Nephron progenitor cell (in vitro differentiated cells): ENCODE results near the gene TMEM140.

ENCODE experiments used
- DNase-seq: peaks from one replicate; pipeline ENCODE4 v3.0.0; 2021
- H3K27ac Mint-ChIP-seq: 2 replicates; pipeline ENCODE4 v1.8.0; 2021; ENCODE audit warnings: mild to moderate bottlenecking, moderate library complexity, mixed read lengths
- H3K27me3 Mint-ChIP-seq: 2 replicates; pipeline ENCODE4 v1.8.0; 2021; ENCODE audit warnings: mild to moderate bottlenecking, low read depth, mixed read lengths; ENCODE audit not compliant: poor library complexity
- H3K36me3 Mint-ChIP-seq: 2 replicates; pipeline ENCODE4 v1.8.0; 2021; ENCODE audit warnings: low read depth, mixed read lengths
- H3K4me1 Mint-ChIP-seq: 2 replicates; pipeline ENCODE4 v1.8.0; 2021; ENCODE audit warnings: mixed read lengths
- H3K4me3 Mint-ChIP-seq: 2 replicates; pipeline ENCODE4 v1.8.0; 2021; ENCODE audit warnings: mild to moderate bottlenecking, moderate library complexity, mixed read lengths
- H3K9me3 Mint-ChIP-seq: 2 replicates; pipeline ENCODE4 v1.8.0; 2021; ENCODE audit warnings: mild to moderate bottlenecking, moderate library complexity, mixed read lengths
- CTCF ChIP-seq: fragments of 200-600 bp; sonication (generic); IDR thresholded peaks from 2 replicates; pipeline ENCODE4 v1.5.0; 2021; ENCODE audit warnings: antibody characterized with exemption

The TMEM140 gene

GRCh38 chr7:135201350-135201749, 53.5 kb downstream of the TMEM140 start:
- no peaks in the 10 kb centered on the region for H3K9me3 Mint-ChIP-seq
- H3K36me3 Mint-ChIP-seq: peaks cover 28% of the 10 kb centered on the region
- H3K27me3 Mint-ChIP-seq: no peaks in the 10 kb centered on the region
- H3K4me1 Mint-ChIP-seq: peaks cover 19% of the 10 kb centered on the region
- no peak for DNase-seq
- no peak for TF ChIP-seq CTCF
- no peak overlapping the region for H3K4me3 Mint-ChIP-seq
- H3K27ac Mint-ChIP-seq: no peak overlapping the region

GRCh38 chr7:135204341-135204749, 56.5 kb downstream of the TMEM140 start:
- no peaks in the 10 kb centered on the region for H3K9me3 Mint-ChIP-seq
- peaks cover 18% of the 10 kb centered on the region for H3K36me3 Mint-ChIP-seq
- H3K4me3 Mint-ChIP-seq: no peak overlapping the region
- no peaks in the 10 kb centered on the region for H3K27me3 Mint-ChIP-seq
- TF ChIP-seq CTCF: no peak
- no peak overlapping the region for H3K27ac Mint-ChIP-seq
- DNase-seq: no peak
- peaks cover 35% of the 10 kb centered on the region for H3K4me1 Mint-ChIP-seq

- TF ChIP-seq CTCF: no peak
- no peak for DNase-seq
- Mint-ChIP-seq H3K9me3 (no peaks in the 10 kb centered on the region), H3K36me3 (peaks cover 14% of the 10 kb centered on the region), H3K4me3 (no peak overlapping the region), H3K27me3 (peaks cover 2% of the 10 kb centered on the region), H3K27ac (no peak overlapping the region), H3K4me1 (peaks cover 30% of the 10 kb centered on the region)
Observed at GRCh38 chr7:135204876-135205275, 57.0 kb downstream of the TMEM140 start.

- no peak overlapping the region for H3K4me3 Mint-ChIP-seq
- peaks cover 10% of the 10 kb centered on the region for H3K27me3 Mint-ChIP-seq
- no peak for TF ChIP-seq CTCF
- no peaks in the 10 kb centered on the region for H3K9me3 Mint-ChIP-seq
- DNase-seq: no peak
- peaks cover 25% of the 10 kb centered on the region for H3K4me1 Mint-ChIP-seq
- H3K36me3 Mint-ChIP-seq: peaks cover 14% of the 10 kb centered on the region
- no peak overlapping the region for H3K27ac Mint-ChIP-seq
Observed at GRCh38 chr7:135205850-135206249, 58.0 kb downstream of the TMEM140 start.

GRCh38 chr7:135206941-135207391, 59.1 kb downstream of the TMEM140 start:
- Mint-ChIP-seq H3K9me3 (no peaks in the 10 kb centered on the region), H3K36me3 (peaks cover 14% of the 10 kb centered on the region), H3K27me3 (peaks cover 10% of the 10 kb centered on the region), H3K4me1 (peaks cover 24% of the 10 kb centered on the region), H3K27ac (peak overlapping the region; percentile 30), H3K4me3 (no peak overlapping the region)
- no peak for DNase-seq
- TF ChIP-seq CTCF: no peak

GRCh38 chr7:135207406-135208101, 59.7 kb downstream of the TMEM140 start:
- H3K4me1 Mint-ChIP-seq: peaks cover 25% of the 10 kb centered on the region
- H3K27me3 Mint-ChIP-seq: peaks cover 10% of the 10 kb centered on the region
- no peak for TF ChIP-seq CTCF
- no peak for DNase-seq
- H3K9me3 Mint-ChIP-seq: no peaks in the 10 kb centered on the region
- no peak overlapping the region for H3K4me3 Mint-ChIP-seq
- peak overlapping the region; percentile 30 for H3K27ac Mint-ChIP-seq
- H3K36me3 Mint-ChIP-seq: peaks cover 10% of the 10 kb centered on the region
